Measurements from ENCODE around the gene SSBP2. TPM values are rescaled to one million over a fixed set of nuclear protein-coding genes. Genes with fewer than 3 reads are reported as not detected.

The SSBP2 gene
- total and polyA plus RNA-seq, 7 donors, result 9.9 to 89.2 (median 68.7) TPM

GRCh38 chr5:81708889-81709288 is 42.0 kb downstream of the SSBP2 start:
- Histone ChIP-seq H3K9me3 (no peaks in the 10 kb centered on the region), H3K4me3 (no peak overlapping the region), H3K27me3 (no peaks in the 10 kb centered on the region), H3K36me3 (no peaks in the 10 kb centered on the region), H3K4me1 (peaks cover 0 to 44% (median 19%) of the 10 kb centered on the region in 4 donors), H3K27ac (no peak overlapping the region)
- DNase-seq, result no peak
- intact Hi-C loops (cut with DNase I), result no loop called here
- TF ChIP-seq EP300 (IDR thresholded peaks at IDR 0.05) (no peak), POLR2A (IDR thresholded peaks at IDR 0.05) (no peak), POLR2AphosphoS5 (IDR thresholded peaks at IDR 0.05) (no peak)
- TF ChIP-seq, protein P1, sequence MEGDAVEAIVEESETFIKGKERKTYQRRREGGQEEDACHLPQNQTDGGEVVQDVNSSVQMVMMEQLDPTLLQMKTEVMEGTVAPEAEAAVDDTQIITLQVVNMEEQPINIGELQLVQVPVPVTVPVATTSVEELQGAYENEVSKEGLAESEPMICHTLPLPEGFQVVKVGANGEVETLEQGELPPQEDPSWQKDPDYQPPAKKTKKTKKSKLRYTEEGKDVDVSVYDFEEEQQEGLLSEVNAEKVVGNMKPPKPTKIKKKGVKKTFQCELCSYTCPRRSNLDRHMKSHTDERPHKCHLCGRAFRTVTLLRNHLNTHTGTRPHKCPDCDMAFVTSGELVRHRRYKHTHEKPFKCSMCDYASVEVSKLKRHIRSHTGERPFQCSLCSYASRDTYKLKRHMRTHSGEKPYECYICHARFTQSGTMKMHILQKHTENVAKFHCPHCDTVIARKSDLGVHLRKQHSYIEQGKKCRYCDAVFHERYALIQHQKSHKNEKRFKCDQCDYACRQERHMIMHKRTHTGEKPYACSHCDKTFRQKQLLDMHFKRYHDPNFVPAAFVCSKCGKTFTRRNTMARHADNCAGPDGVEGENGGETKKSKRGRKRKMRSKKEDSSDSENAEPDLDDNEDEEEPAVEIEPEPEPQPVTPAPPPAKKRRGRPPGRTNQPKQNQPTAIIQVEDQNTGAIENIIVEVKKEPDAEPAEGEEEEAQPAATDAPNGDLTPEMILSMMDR (IDR thresholded peaks at IDR 0.05), result no peak
- WGBS, 2 donors, result 29 to 53% methylated on average over 1 of the region's 1 CpG

GRCh38 chr5:81703840-81704239 is 47.1 kb downstream of the SSBP2 start:
- H3K36me3 ChIP-seq, result no peaks in the 10 kb centered on the region
- H3K4me3 ChIP-seq, result no peak overlapping the region
- no peaks in the 10 kb centered on the region for H3K27me3 ChIP-seq
- 89 to 90% methylated on average over 2 of the region's 2 CpGs for WGBS, 2 donors
- no peak for DNase-seq
- peaks cover 0 to 15% (median 8%) of the 10 kb centered on the region in 4 donors for H3K4me1 ChIP-seq
- intact Hi-C loops (cut with DNase I), result no loop called here
- TF ChIP-seq POLR2A (IDR thresholded peaks at IDR 0.05) (no peak), POLR2AphosphoS5 (IDR thresholded peaks at IDR 0.05) (no peak), EP300 (IDR thresholded peaks at IDR 0.05) (no peak)
- TF ChIP-seq, protein P1 (IDR thresholded peaks at IDR 0.05), result no peak
- no peak overlapping the region for H3K27ac ChIP-seq
- peaks cover 0 to 3% (median 0%) of the 10 kb centered on the region in 4 donors for H3K9me3 ChIP-seq

DNA sequence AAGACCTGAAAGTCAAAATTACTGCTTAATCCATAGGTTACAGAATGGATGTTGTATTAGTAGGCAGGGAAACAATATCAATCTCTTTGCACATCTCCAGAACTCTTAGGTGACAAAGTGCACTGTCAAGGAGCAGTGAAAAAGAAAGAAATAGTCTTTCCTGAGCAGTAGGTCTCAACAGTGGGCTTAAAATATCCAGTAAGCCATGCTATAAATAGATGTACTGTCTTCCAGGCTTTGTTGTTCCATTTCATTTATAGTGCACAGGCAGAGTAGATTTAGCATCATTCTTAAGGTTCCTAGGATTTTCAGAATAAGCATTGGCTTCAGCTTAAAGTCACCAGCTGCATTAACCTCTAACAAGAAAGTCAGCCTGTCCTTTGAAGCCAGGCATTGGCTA is 50.7 kb downstream of the SSBP2 start:
- DNase-seq, result no peak
- no peak overlapping the region for H3K4me3 ChIP-seq
- H3K4me1 ChIP-seq, result peaks cover 0 to 15% (median 9%) of the 10 kb centered on the region in 4 donors
- H3K27ac ChIP-seq, result no peak overlapping the region
- H3K9me3 ChIP-seq, result peaks cover 0 to 3% (median 0%) of the 10 kb centered on the region in 4 donors
- no peaks in the 10 kb centered on the region for H3K36me3 ChIP-seq
- TF ChIP-seq EP300 (IDR thresholded peaks at IDR 0.05), result no peak
- TF ChIP-seq, protein P1 (IDR thresholded peaks at IDR 0.05), result no peak
- TF ChIP-seq POLR2A (IDR thresholded peaks at IDR 0.05), result no peak
- TF ChIP-seq POLR2AphosphoS5 (IDR thresholded peaks at IDR 0.05), result no peak
- intact Hi-C loops (cut with DNase I), result no loop called here
- no peaks in the 10 kb centered on the region for H3K27me3 ChIP-seq

- no peaks in the 10 kb centered on the region for H3K36me3 ChIP-seq
- no peak for DNase-seq
- no peak overlapping the region for H3K4me3 ChIP-seq
- no peaks in the 10 kb centered on the region for H3K27me3 ChIP-seq
- no peak for TF ChIP-seq POLR2AphosphoS5 (IDR thresholded peaks at IDR 0.05)
- TF ChIP-seq, protein P1 (IDR thresholded peaks at IDR 0.05), result no peak
- no peak for TF ChIP-seq EP300 (IDR thresholded peaks at IDR 0.05)
- TF ChIP-seq POLR2A (IDR thresholded peaks at IDR 0.05), result no peak
- WGBS, 2 donors, result 61 to 85% methylated on average over 2 of the region's 2 CpGs
- peaks cover 0 to 3% (median 0%) of the 10 kb centered on the region in 4 donors for H3K9me3 ChIP-seq
- H3K27ac ChIP-seq, result no peak overlapping the region
- H3K4me1 ChIP-seq, result peaks cover 0 to 14% (median 4%) of the 10 kb centered on the region in 4 donors
- intact Hi-C loops (cut with DNase I), result no loop called here
These were observed 52.1 kb downstream of the SSBP2 start for GRCh38 chr5:81698813-81699212.
